Stimulated activated CD8-positive, alpha-beta memory T cell treated with anti-CD3 and anti-CD28 coated beads, Interleukin-12 subunit alpha, Interleukin-12 subunit beta, amount 100 ng/mL, for 24 hours (primary cell): ENCODE measurements around the gene ZYG11A.

ENCODE experiments used
- DNase-seq: peaks from one replicate; pipeline ENCODE4 v3.0.0-alpha.2; 2020; ENCODE audit errors: extremely low read depth

Gene ZYG11A

GRCh38 chr1:52877554-52877953 lies 35.0 kb downstream of the ZYG11A start:
- DNase-seq = no peak

- no peak for DNase-seq
These were observed 37.6 kb downstream of the ZYG11A start for GRCh38 chr1:52880206-52880605.

- DNase-seq = no peak
These were observed 44.9 kb downstream of the ZYG11A start for GRCh38 chr1:52887483-52887882.

- DNase-seq = no peak
These were observed 50.1 kb downstream of the ZYG11A start for GRCh38 chr1:52892424-52893215.

- no peak for DNase-seq
These were observed 56.9 kb downstream of the ZYG11A start for GRCh38 chr1:52899445-52899894.

GRCh38 chr1:52900402-52900801 lies 57.8 kb downstream of the ZYG11A start:
- no peak for DNase-seq

- no peak for DNase-seq
These were observed 58.8 kb downstream of the ZYG11A start for GRCh38 chr1:52901384-52901783.

- no peak for DNase-seq
These were observed 61.8 kb downstream of the ZYG11A start for GRCh38 chr1:52904208-52904926.

GRCh38 chr1:52904927-52905698 lies 62.6 kb downstream of the ZYG11A start:
- DNase-seq = no peak

GRCh38 chr1:52906135-52906603 lies 63.6 kb downstream of the ZYG11A start:
- no peak for DNase-seq

GRCh38 chr1:52907068-52907811 lies 64.7 kb downstream of the ZYG11A start:
- no peak for DNase-seq

- DNase-seq = no peak
These were observed 65.2 kb downstream of the ZYG11A start for GRCh38 chr1:52907812-52908153.

- DNase-seq = no peak
These were observed 69.0 kb downstream of the ZYG11A start for GRCh38 chr1:52911541-52911940.

- no peak for DNase-seq
These were observed 70.5 kb downstream of the ZYG11A start for GRCh38 chr1:52913014-52913413.

GRCh38 chr1:52913537-52913936 lies 71.0 kb downstream of the ZYG11A start:
- DNase-seq = no peak

- DNase-seq = no peak
These were observed 71.9 kb downstream of the ZYG11A start for GRCh38 chr1:52914463-52914862.

GRCh38 chr1:52915211-52915854 lies 72.8 kb downstream of the ZYG11A start:
- DNase-seq = no peak

- no peak for DNase-seq
These were observed 73.3 kb downstream of the ZYG11A start for GRCh38 chr1:52915855-52916220.

- no peak for DNase-seq
These were observed 73.8 kb downstream of the ZYG11A start for GRCh38 chr1:52916241-52916975.

GRCh38 chr1:52917156-52917555 lies 74.6 kb downstream of the ZYG11A start:
- DNase-seq = no peak

GRCh38 chr1:52917581-52917980 lies 75.0 kb downstream of the ZYG11A start:
- DNase-seq = no peak
